Adrenal gland (tissue), 5 donors: ENCODE results near the gene PKP1.

Experiments used
- POLR2A ChIP-seq, 2 donors: fragments of 450-650 bp; IDR thresholded peaks; one replicate each; pipeline ENCODE4 v1.6.1; 2017; ENCODE audit warnings: antibody characterized with exemption in 2 of 2, mild to moderate bottlenecking in 2 of 2, moderate library complexity in 1 of 2
- TF ChIP-seq, protein P1 (sequence below), 6 experiments: fragments of 450-650 bp in 4 of 6; fragments of 200-600 bp in 2 of 6; sonication (generic) in 1 of 6; IDR thresholded peaks; 1 replicate in 5 of 6; 2 replicates in 1 of 6; pipeline versions ENCODE4 v1.5.1 to v1.8.0; 2016 to 2021; ENCODE audit warnings: antibody characterized with exemption in 6 of 6, mild to moderate bottlenecking in 2 of 6, moderate library complexity in 1 of 6
- donor health status: DM: no; HTN: no; CAD: no.

DNA sequence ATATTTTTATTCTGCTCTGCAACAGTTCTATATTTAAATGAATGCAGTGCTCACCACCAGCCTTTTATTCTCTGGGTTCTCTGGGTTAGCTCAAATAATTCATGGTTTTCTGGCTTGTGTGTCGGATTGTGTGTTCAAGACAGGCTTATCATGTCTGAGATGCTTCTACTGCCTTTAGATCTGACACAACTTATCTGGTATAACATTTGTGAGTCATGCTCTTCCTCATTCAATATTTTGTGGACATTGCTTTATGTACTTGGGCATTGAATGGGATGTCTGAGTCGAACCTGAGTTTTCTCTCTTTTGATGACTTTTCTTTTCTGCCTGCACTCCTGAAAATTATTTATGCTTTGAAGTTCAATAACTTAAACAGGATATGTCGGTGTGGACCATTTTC is 17.6 kb upstream of the PKP1 start:
- TF ChIP-seq POLR2A (IDR thresholded peaks at IDR 0.05) = no peak
- TF ChIP-seq, protein P1, sequence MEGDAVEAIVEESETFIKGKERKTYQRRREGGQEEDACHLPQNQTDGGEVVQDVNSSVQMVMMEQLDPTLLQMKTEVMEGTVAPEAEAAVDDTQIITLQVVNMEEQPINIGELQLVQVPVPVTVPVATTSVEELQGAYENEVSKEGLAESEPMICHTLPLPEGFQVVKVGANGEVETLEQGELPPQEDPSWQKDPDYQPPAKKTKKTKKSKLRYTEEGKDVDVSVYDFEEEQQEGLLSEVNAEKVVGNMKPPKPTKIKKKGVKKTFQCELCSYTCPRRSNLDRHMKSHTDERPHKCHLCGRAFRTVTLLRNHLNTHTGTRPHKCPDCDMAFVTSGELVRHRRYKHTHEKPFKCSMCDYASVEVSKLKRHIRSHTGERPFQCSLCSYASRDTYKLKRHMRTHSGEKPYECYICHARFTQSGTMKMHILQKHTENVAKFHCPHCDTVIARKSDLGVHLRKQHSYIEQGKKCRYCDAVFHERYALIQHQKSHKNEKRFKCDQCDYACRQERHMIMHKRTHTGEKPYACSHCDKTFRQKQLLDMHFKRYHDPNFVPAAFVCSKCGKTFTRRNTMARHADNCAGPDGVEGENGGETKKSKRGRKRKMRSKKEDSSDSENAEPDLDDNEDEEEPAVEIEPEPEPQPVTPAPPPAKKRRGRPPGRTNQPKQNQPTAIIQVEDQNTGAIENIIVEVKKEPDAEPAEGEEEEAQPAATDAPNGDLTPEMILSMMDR (IDR thresholded peaks at IDR 0.05) = no peak
